ENCODE data around the gene DEFB131B. TPM values are rescaled to one million over a fixed set of nuclear protein-coding genes. Genes with fewer than 3 reads are reported as not detected.

Gene DEFB131B
- polyA plus RNA-seq, 6 donors from 2014 or later, result not detected

DNA sequence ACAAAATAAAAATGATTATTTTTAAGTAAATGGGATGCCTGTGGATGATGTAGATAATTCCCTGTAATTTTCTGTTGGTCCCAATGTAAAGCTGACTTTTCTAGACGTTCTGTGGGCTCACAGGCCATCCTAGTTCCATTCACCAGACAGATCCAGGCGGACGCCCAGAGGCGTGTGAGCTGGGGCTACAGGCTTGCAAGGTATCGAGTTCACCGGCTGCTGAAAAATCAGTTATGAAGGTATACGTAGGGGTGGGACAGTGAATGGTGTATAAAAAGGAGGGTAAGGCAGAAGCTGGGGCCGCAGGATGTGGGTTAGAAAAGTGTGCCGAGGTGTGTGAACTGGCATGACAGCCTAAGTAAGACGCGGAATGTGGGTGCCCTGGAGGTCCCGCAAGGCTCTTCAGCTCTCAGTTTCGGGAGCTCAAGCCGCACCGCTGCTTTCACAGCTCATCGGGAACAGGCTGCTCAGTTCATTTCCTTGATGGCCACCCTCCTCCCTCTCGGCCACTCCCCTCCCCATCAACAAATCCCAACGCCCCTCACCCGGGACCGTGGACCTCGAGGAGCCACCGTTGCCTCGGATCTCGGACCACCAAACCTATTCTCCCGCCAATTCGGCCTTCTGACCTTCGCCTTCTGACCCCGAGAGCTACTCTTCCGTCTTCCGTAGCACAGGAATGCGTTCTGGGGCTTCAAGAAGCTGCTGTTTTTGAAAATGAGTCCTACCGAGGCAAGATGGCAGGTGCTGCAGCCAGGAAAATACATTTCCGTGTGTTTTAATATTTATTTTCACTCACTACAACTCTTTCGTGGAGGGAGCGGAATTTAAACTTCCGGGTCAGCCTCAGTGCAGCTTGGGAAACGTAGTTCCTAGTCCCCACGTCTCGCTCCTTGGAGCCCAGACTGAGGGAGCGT lies 49.8 kb downstream of the DEFB131B start, which contains the start of gene XNDC1N:
Gene XNDC1N, minus strand, starts transcription at position 775 of the 917 bp plus-strand sequence. CDS start 5,241 bp downstream, outside the sequence.
- no peak for DNase-seq
- ATAC-seq (ENCODE audit: low read depth in 2 of 2), result peak; percentile 81 to 82
- H3K4me1 Mint-ChIP-seq, result peaks cover 36 to 48% (median 41%) of the 10 kb centered on the region in 3 donors
- H3K4me3 Mint-ChIP-seq, result peak within 1 kb of the TSS; percentile 93 to 99 (median 98)
- H3K9me3 Mint-ChIP-seq, result no peaks in the 10 kb centered on the region
- peak within 1 kb of the TSS; percentile 96 to 99 (median 98) for H3K27ac Mint-ChIP-seq
- no peaks in the 10 kb centered on the region for H3K27me3 Mint-ChIP-seq
- H3K36me3 Mint-ChIP-seq, result peaks cover 0 to 9% of the 10 kb centered on the region in 2 donors

DNA sequence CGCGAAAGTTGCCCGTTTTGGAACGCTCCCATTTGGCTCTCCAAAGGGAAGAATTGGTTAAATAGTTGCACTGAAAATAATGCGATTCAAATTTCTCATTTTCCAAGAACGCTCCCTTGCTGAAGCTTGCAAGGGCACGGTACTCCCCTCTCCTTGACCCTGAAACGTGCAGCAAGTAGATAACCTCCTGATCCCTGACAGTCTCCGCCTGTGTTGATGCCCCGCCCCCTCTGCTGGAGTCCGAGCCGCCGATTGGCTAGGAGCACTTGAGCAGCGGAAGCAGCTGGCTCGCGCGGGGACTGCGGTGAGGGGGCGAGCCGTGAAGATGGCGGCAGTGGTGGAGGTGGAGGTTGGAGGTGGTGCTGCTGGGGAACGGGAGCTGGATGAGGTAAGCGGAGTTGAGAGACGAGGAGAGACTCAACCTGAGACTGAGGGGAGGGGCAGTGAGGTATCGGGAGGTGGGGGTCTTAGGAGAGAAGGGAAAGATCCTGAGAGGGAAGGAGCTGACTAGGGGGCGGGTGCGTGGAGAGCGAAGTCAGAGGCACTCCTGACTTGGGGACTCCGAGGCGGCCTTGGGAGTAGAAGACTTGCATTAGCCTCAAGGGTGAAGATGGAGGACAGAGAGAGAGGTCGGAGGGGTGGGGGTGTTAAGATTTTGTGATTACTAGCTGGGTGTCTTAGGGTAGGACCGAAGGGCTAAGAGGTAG lies 50.6 kb downstream of the DEFB131B start, which contains the start of gene RNF121:
Gene RNF121, plus strand, starts transcription at position 310 of the 707 bp plus-strand sequence. Its CDS starts 16 bp downstream, at position 326.
- ATAC-seq (ENCODE audit: low read depth in 2 of 2) (peak; percentile 94), DNase-seq (peak; percentile 96)
- H3K4me1 Mint-ChIP-seq, result peaks cover 41 to 56% (median 45%) of the 10 kb centered on the region in 3 donors
- H3K27ac Mint-ChIP-seq, result peak within 1 kb of the TSS; percentile 96 to 99 (median 98)
- H3K9me3 Mint-ChIP-seq, result no peaks in the 10 kb centered on the region
- H3K4me3 Mint-ChIP-seq, result peak within 1 kb of the TSS; percentile 93 to 99 (median 98)
- H3K36me3 Mint-ChIP-seq, result peaks cover 0 to 9% of the 10 kb centered on the region in 2 donors
- H3K27me3 Mint-ChIP-seq, result no peaks in the 10 kb centered on the region

DNA sequence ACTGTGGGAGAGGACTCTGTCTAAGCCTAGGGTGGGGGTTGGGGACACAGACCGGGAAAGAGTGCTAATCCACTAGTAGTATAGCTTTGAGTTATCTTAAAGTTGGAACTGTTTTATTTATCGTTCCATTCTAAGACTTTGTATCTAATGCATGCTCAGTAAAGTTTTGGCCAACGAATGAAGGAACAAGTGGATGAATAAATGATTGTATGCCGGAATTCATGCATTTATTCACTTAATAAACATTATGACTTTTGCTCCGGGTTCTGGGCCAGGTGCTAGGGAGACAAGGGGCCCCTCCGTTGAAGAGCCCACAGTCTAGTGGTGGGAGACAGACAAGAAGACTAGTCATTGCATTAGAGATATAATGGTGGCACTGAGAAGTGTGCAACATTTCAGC lies 51.2 kb downstream of the DEFB131B start:
- peak overlapping the region; percentile 93 to 99 (median 98) for H3K4me3 Mint-ChIP-seq
- H3K27me3 Mint-ChIP-seq, result no peaks in the 10 kb centered on the region
- H3K4me1 Mint-ChIP-seq, result peaks cover 46 to 62% (median 51%) of the 10 kb centered on the region in 3 donors
- DNase-seq, result no peak
- H3K36me3 Mint-ChIP-seq, result peaks cover 0 to 9% of the 10 kb centered on the region in 2 donors
- H3K9me3 Mint-ChIP-seq, result no peaks in the 10 kb centered on the region
- peak overlapping the region in 4 of 6 donors; percentile 8 to 98 (median 98) for H3K27ac Mint-ChIP-seq
- no peak for ATAC-seq (ENCODE audit: low read depth in 2 of 2)

DNA sequence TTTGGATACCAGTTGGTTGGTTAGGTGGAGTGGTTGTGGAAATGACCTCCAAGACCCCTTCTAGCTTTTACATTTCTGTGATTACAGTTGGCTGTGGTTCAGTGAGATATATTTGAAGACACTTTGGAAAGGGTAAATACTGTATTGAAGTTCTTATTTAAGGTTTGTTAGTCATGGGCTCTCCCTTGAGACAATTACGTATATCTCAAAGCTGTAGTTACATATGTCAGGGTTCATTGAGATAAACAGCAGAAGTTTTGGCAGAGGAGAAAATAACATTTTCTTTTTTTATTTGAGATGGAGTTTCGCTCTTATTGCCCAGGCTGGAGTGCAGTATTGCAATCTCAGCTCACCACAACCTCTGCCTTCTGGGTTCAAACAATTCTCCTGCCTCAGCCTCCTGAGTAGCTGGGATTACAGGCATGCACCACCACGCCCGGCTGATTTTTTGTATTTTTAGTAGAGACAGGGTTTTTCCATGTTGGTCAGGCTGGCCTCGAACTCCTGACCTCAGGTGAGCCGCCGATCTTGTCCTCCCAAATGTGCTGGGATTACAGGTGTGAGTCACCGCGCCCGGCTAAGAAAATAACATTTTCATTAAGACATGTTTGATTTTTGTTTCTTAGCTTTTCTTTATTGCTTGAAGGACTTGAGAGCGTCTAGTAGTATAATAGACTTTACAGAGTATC lies 52.4 kb downstream of the DEFB131B start:
- peaks cover 48 to 68% (median 54%) of the 10 kb centered on the region in 3 donors for H3K4me1 Mint-ChIP-seq
- peak overlapping the region in 1 of 6 donors; percentile 98 for H3K27ac Mint-ChIP-seq
- no peaks in the 10 kb centered on the region for H3K9me3 Mint-ChIP-seq
- ATAC-seq (ENCODE audit: low read depth in 2 of 2), result no peak
- no peaks in the 10 kb centered on the region for H3K27me3 Mint-ChIP-seq
- no peak for DNase-seq
- H3K36me3 Mint-ChIP-seq, result peaks cover 0 to 9% of the 10 kb centered on the region in 2 donors
- peak overlapping the region; percentile 71 to 98 (median 98) for H3K4me3 Mint-ChIP-seq

DNA sequence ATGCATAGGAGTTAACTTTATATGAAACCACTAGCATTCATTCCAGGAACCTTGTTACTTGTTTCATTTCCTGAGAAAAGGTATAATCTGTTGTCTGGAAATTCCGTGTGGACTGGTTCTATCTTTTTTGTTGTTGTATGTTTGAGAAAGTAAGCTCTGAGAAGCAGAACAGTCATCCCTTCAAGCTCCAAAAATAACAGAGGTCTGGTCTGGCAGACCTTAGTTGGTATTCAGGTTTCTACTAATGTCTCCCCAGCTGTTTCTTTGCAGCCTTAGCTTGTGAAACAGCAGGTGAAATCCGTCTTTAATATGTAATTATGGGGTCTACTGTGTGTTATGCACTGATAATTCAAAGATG lies 53.0 kb downstream of the DEFB131B start:
- ATAC-seq (ENCODE audit: low read depth in 2 of 2), result no peak
- Mint-ChIP-seq H3K27ac (peak overlapping the region in 1 of 6 donors; percentile 9), H3K4me1 (peaks cover 48 to 68% (median 54%) of the 10 kb centered on the region in 3 donors), H3K4me3 (peak overlapping the region in 2 of 8 donors; percentile 10 to 93), H3K36me3 (peaks cover 0 to 9% of the 10 kb centered on the region in 2 donors), H3K9me3 (no peaks in the 10 kb centered on the region), H3K27me3 (no peaks in the 10 kb centered on the region)
- no peak for DNase-seq

DNA sequence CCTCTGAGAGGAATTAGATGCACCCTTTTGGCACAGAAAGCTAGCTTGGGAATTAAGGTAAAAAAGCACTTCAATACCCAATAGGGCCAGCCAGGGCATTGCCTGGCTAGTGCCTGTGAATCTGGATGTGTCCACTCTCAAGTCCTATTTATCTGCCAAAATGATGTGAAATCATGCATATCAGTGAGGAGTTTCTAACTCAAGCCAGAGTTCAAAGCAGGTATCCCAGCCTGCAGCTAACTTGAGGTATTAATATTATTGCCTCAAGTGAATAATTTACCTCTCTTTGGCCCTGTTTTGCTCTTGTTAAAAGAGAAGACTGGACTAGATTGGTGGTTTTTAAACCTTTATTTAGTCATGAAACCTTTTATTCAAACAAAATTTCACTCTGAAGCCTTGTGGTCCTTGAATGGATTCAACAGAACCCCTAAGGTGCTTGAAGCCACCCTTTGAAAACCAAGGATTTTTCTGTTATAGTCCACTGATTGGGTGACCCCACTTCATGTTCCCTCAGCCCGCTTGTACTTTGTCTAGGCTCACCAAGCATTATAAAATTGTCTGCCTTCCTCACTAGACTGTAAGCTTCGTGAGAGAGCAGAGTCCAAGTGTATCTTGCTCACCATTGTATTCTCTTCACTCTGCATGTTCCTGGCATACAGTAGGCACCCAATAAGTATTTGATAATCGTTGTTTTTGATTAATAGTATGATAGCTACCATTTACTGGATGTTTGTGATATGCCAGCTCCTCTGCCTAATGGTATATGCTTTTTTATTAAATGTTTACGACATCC lies 55.1 kb downstream of the DEFB131B start:
- Mint-ChIP-seq H3K36me3 (peaks cover 4 to 5% of the 10 kb centered on the region in 2 donors), H3K4me1 (peaks cover 44 to 59% (median 46%) of the 10 kb centered on the region in 3 donors), H3K27ac (peak overlapping the region in 3 of 6 donors; percentile 87 to 95 (median 91)), H3K9me3 (no peaks in the 10 kb centered on the region), H3K4me3 (no peak overlapping the region), H3K27me3 (no peaks in the 10 kb centered on the region)
- no peak for DNase-seq
- ATAC-seq (ENCODE audit: low read depth in 2 of 2), result no peak

Other genes with a start within 250 kb of the DEFB131B start
- not detected for gene DEFB108B, start 45.3 kb upstream of the DEFB131B start, polyA plus RNA-seq (ENCODE audit: low read depth in 6 of 6)
- gene XNDC1N, start 50.1 kb downstream of the DEFB131B start, polyA plus RNA-seq (ENCODE audit: low read depth in 6 of 6), result 1 to 10 TPM; 4.5 to 8.4 (median 6.0) TPM
- gene RNF121, start 50.6 kb downstream of the DEFB131B start, polyA plus RNA-seq (ENCODE audit: low read depth in 6 of 6), result 10 to 100 TPM in 2 of 6 donors, 1 to 10 TPM in 4; 6.5 to 11.3 (median 9.2) TPM
- 10 to 100 TPM in 1 of 6 donors, 1 to 10 TPM in 5; 2.1 to 10.4 (median 5.7) TPM for gene IL18BP, start 120.5 kb downstream of the DEFB131B start, polyA plus RNA-seq (ENCODE audit: low read depth in 6 of 6)
- gene NUMA1, start 202.1 kb downstream of the DEFB131B start, polyA plus RNA-seq (ENCODE audit: low read depth in 6 of 6), result 100 to 1,000 TPM in 1 of 6 donors, 10 to 100 TPM in 4, 1 to 10 TPM in 1; 5.4 to 102 (median 20.4) TPM
- 1 to 10 TPM; 1.6 to 6.2 (median 3.2) TPM for gene LRRC51, start 202.4 kb downstream of the DEFB131B start, polyA plus RNA-seq (ENCODE audit: low read depth in 6 of 6)
- 100 to 1,000 TPM; 108 to 191 (median 132) TPM for gene LAMTOR1, start 224.8 kb downstream of the DEFB131B start, polyA plus RNA-seq (ENCODE audit: low read depth in 6 of 6)
- gene TOMT, start 227.5 kb downstream of the DEFB131B start, polyA plus RNA-seq (ENCODE audit: low read depth in 6 of 6), result not detected
- 10 to 100 TPM; 44.4 to 70.7 (median 54.3) TPM for gene ANAPC15, start 234.2 kb downstream of the DEFB131B start, polyA plus RNA-seq (ENCODE audit: low read depth in 6 of 6)